Transverse colon (tissue), 4 donors: ENCODE measurements around the gene SSH3. TPM values are rescaled to one million over a fixed set of nuclear protein-coding genes. Genes with fewer than 3 reads are reported as not detected.

Experiments
- DNase-seq: peaks from one replicate; pipeline ENCODE4 v3.0.0-alpha.2; 2019
- H3K27ac ChIP-seq, 4 donors: fragments of 200-600 bp; sonication (generic); 2 replicates each; pipeline ENCODE4 v1.5.1; 2016 to 2018; ENCODE audit warnings: inconsistent platforms in 4 of 4
- H3K27me3 ChIP-seq: fragments of 200-600 bp; sonication (generic); 2 replicates; pipeline ENCODE4 v1.5.1; 2017; ENCODE audit warnings: inconsistent platforms
- H3K36me3 ChIP-seq, 4 donors: fragments of 200-600 bp; sonication (generic); 2 replicates each; pipeline ENCODE4 v1.5.1; 2017 to 2019; ENCODE audit warnings: inconsistent platforms in 4 of 4
- H3K4me1 ChIP-seq, 4 donors: fragments of 200-600 bp; sonication (generic); 2 replicates each; pipeline ENCODE4 v1.5.1; 2017 to 2020; ENCODE audit warnings: inconsistent platforms in 4 of 4
- H3K4me3 ChIP-seq, 4 donors: fragments of 200-600 bp; sonication (generic); 1 replicate in 1 of 4; 2 replicates in 3 of 4; pipeline versions ENCODE4 v1.5.1 to v1.6.1; 2017 to 2019; ENCODE audit warnings: inconsistent platforms in 4 of 4
- H3K9me3 ChIP-seq, 2 donors: fragments of 200-600 bp; sonication (generic); 2 replicates each; pipeline ENCODE4 v1.5.1; 2017 to 2019; ENCODE audit warnings: inconsistent platforms in 2 of 2
- CTCF ChIP-seq, 5 experiments: fragments of 200-600 bp in 3 of 5; fragments of 450-650 bp in 2 of 5; sonication (generic) in 3 of 5; IDR thresholded peaks; 1 replicate in 2 of 5; 2 replicates in 3 of 5; pipeline ENCODE4 v1.5.1; 2016 to 2017; ENCODE audit warnings: antibody characterized with exemption in 5 of 5, inconsistent platforms in 3 of 5, mild to moderate bottlenecking in 2 of 5, moderate library complexity in 1 of 5
- EP300 ChIP-seq: sonication (generic); formaldehyde crosslinking; IDR thresholded peaks from one replicate; pipeline ENCODE4 v1.6.1; 2017; ENCODE audit warnings: antibody characterized with exemption, low read depth
- POLR2A ChIP-seq: fragments of 450-650 bp; IDR thresholded peaks from one replicate; pipeline ENCODE4 v1.6.1; 2016; ENCODE audit warnings: antibody characterized with exemption, mild to moderate bottlenecking, moderate library complexity
- POLR2AphosphoS5 ChIP-seq, 3 donors: sonication (generic); formaldehyde crosslinking; IDR thresholded peaks; one replicate each; pipeline ENCODE4 v1.6.1; 2016; ENCODE audit warnings: antibody characterized with exemption in 3 of 3
- WGBS, 2 donors: methylation state at CpG; one replicate each; pipeline ENCODE4 v1.1.5; 2018; ENCODE audit warnings: low coverage in 1 of 2; 5-methylcytosine and 5-hydroxymethylcytosine counted together
- in situ Hi-C, 4 donors: fragments of 200-750 bp; cut with MboI; loops; one replicate each; pipeline versions ENCODE4 v1.15.0 to v1.15.1; 2017; ENCODE audit warnings: low sequenced_read_pairs in 3 of 4, low pct_ligation_motif_present in 1 of 4, low pct_unique_long_range_greater_than_20kb in 1 of 4
- intact Hi-C: fragments of 100-400 bp; cut with DNase I; formaldehyde crosslinking; loops from one replicate; pipeline ENCODE4 v1.15.1; 2023; ENCODE audit warnings: low total_unique reads
- total RNA-seq, 4 donors: library from RNA; depleted of rRNA; stranded (reverse); fragments of >200 nt; gene quantifications; one replicate each; pipeline ENCODE4 v1.1.0, GENCODE V29; 2016

Gene SSH3
- total RNA-seq, 4 donors from 2014 or later = 73.0 to 174 (median 123) TPM

- Histone ChIP-seq H3K27ac (no peak overlapping the region), H3K36me3 (no peaks in the 10 kb centered on the region), H3K4me3 (no peak overlapping the region), H3K4me1 (no peaks in the 10 kb centered on the region), H3K9me3 (no peaks in the 10 kb centered on the region), H3K27me3 (no peaks in the 10 kb centered on the region)
- intact Hi-C loops (no loop called here), in situ Hi-C loops (no loop called here)
- whole genome bisulfite sequencing, 2 donors = 92 to 100% methylated on average over 3 of the region's 3 CpGs
- TF ChIP-seq POLR2A (no peak), CTCF (IDR thresholded peaks at IDR 0.05) (no peak)
- no peak for DNase-seq
Measured at GRCh38 chr11:67337257-67337656, 33.9 kb downstream of the SSH3 start.

GRCh38 chr11:67344264-67344663 is 40.9 kb downstream of the SSH3 start:
- in situ Hi-C loops (no loop called here), intact Hi-C loops (no loop called here)
- Histone ChIP-seq H3K9me3 (no peaks in the 10 kb centered on the region), H3K4me3 (no peak overlapping the region), H3K27ac (peak overlapping the region; percentile 81 to 84 (median 83)), H3K27me3 (no peaks in the 10 kb centered on the region), H3K36me3 (no peaks in the 10 kb centered on the region), H3K4me1 (peaks cover 17 to 47% (median 20%) of the 10 kb centered on the region in 4 donors)
- TF ChIP-seq POLR2AphosphoS5 (IDR thresholded peaks at IDR 0.05) (no peak), EP300 (no peak), POLR2A (no peak), CTCF (IDR thresholded peaks at IDR 0.05) (no peak)
- no peak for DNase-seq
- WGBS, 2 donors = 69 to 80% methylated on average over 3 to 4 of the region's 4 CpGs

- WGBS, 2 donors = 40 to 46% methylated on average over 5 to 8 of the region's 8 CpGs
- in situ Hi-C loops = no loop called here
- Histone ChIP-seq H3K27ac (peak overlapping the region; percentile 81 to 84 (median 83)), H3K27me3 (no peaks in the 10 kb centered on the region), H3K36me3 (no peaks in the 10 kb centered on the region), H3K4me1 (peaks cover 17 to 47% (median 20%) of the 10 kb centered on the region in 4 donors), H3K9me3 (no peaks in the 10 kb centered on the region), H3K4me3 (no peak overlapping the region)
- DNase-seq = peak; percentile 44
- no peak for TF ChIP-seq CTCF (IDR thresholded peaks at IDR 0.05)
- TF ChIP-seq POLR2A = peak; percentile 51
- TF ChIP-seq POLR2AphosphoS5 (IDR thresholded peaks at IDR 0.05) = peak in 2 of 3 donors; percentile 22 to 44
- no peak for TF ChIP-seq EP300
- intact Hi-C loops = loop anchor here (5.0 kb wide), 1 partner anchor 37 kb away; no protein-coding TSS in a partner anchor
Measured at GRCh38 chr11:67345247-67345919, 42.1 kb downstream of the SSH3 start.

- DNase-seq = peak; percentile 66
- Histone ChIP-seq H3K36me3 (no peaks in the 10 kb centered on the region), H3K4me1 (peaks cover 22 to 54% (median 25%) of the 10 kb centered on the region in 4 donors), H3K27me3 (no peaks in the 10 kb centered on the region), H3K4me3 (no peak overlapping the region), H3K27ac (peak overlapping the region; percentile 82 to 84 (median 84)), H3K9me3 (no peaks in the 10 kb centered on the region)
- in situ Hi-C loops = no loop called here
- intact Hi-C loops = loop anchor here (5.0 kb wide), 1 partner anchor 36 kb away; no protein-coding TSS in a partner anchor
- TF ChIP-seq CTCF (IDR thresholded peaks at IDR 0.05) (peak; percentile 47 to 95 (median 70)), POLR2AphosphoS5 (IDR thresholded peaks at IDR 0.05) (peak in 2 of 3 donors; percentile 63 to 75), EP300 (peak; percentile 93), POLR2A (no peak)
- 39 to 64% methylated on average over 4 to 7 of the region's 7 CpGs for WGBS, 2 donors
Measured at GRCh38 chr11:67345920-67346819, 42.8 kb downstream of the SSH3 start.
